OCI-LY1 (cell line): Measurements from ENCODE around the gene RARRES1.
A peak's percentile ranks its signal among the peaks of the same experiment; 100 is the strongest.

Source experiments
- H2AFZ ChIP-seq: fragments of 200-600 bp; sonication (generic), shearing (Covaris generic); 2 replicates; pipeline ENCODE4 v1.6.0; 2014; ENCODE audit warnings: antibody characterized with exemption, mild to moderate bottlenecking, low read length
- H3F3A ChIP-seq: fragments of 200-600 bp; sonication (generic), shearing (Covaris generic); 2 replicates; pipeline ENCODE4 v1.6.0; 2014; ENCODE audit warnings: mild to moderate bottlenecking, antibody characterized with exemption, low read length, moderate library complexity; ENCODE audit not compliant: insufficient read depth
- H3K27ac ChIP-seq: fragments of 200-600 bp; sonication (generic); 2 replicates; pipeline ENCODE4 v1.5.1; 2014; ENCODE audit warnings: low read length, mixed run types, mild to moderate bottlenecking, low read depth; ENCODE audit not compliant: poor library complexity, severe bottlenecking
- H3K27me3 ChIP-seq: fragments of 200-600 bp; sonication (generic); 2 replicates; pipeline ENCODE4 v1.6.0; 2014; ENCODE audit warnings: antibody characterized with exemption, mild to moderate bottlenecking, low read length, moderate library complexity; ENCODE audit not compliant: insufficient read depth
- H3K36me3 ChIP-seq: fragments of 200-600 bp; sonication (generic); 2 replicates; pipeline ENCODE4 v1.6.1; 2014; ENCODE audit warnings: mild to moderate bottlenecking, antibody characterized with exemption, low read length, moderate library complexity, mixed read lengths; ENCODE audit not compliant: insufficient read depth
- H3K4me1 ChIP-seq: fragments of 200-600 bp; sonication (generic); 2 replicates; pipeline ENCODE4 v1.5.1; 2014; ENCODE audit warnings: mild to moderate bottlenecking, low read length, moderate library complexity; ENCODE audit not compliant: insufficient read depth, severe bottlenecking
- H3K4me2 ChIP-seq: fragments of 200-600 bp; sonication (generic), shearing (Covaris generic); 2 replicates; pipeline ENCODE4 v1.6.1; 2014; ENCODE audit warnings: low read length
- H3K4me3 ChIP-seq: fragments of 200-600 bp; sonication (generic); 2 replicates; pipeline ENCODE4 v1.5.1; 2014; ENCODE audit warnings: low read length, low read depth, mild to moderate bottlenecking, mixed read lengths; ENCODE audit not compliant: poor library complexity, severe bottlenecking
- H3K79me2 ChIP-seq: fragments of 200-600 bp; shearing (Covaris generic); 2 replicates; pipeline ENCODE4 v1.6.1; 2016; ENCODE audit warnings: mixed run types, low read length, mixed read lengths; ENCODE audit not compliant: insufficient read depth
- H3K9ac ChIP-seq: fragments of 200-600 bp; sonication (generic), shearing (Covaris generic); 2 replicates; pipeline ENCODE4 v1.6.1; 2014; ENCODE audit warnings: mild to moderate bottlenecking, low read length, mixed read lengths
- H3K9me2 ChIP-seq: fragments of 200-600 bp; sonication (generic), shearing (Covaris generic); 2 replicates; pipeline ENCODE4 v1.6.1; 2014; ENCODE audit warnings: low read depth, mild to moderate bottlenecking, low read length, mixed read lengths
- H3K9me3 ChIP-seq: fragments of 200-600 bp; shearing (Covaris generic); 2 replicates; pipeline ENCODE4 v1.6.1; 2014; ENCODE audit warnings: low read length, mixed read lengths
- H4K20me1 ChIP-seq: fragments of 200-600 bp; sonication (generic), shearing (Covaris generic); 2 replicates; pipeline ENCODE4 v1.6.0; 2016; ENCODE audit warnings: mild to moderate bottlenecking, low read length; ENCODE audit not compliant: insufficient read depth
- EZH2 ChIP-seq: fragments of 200-600 bp; sonication (generic), shearing (Covaris generic); IDR thresholded peaks from 2 replicates; pipeline ENCODE4 v1.8.0; 2017; ENCODE audit warnings: borderline replicate concordance, mixed run types, mild to moderate bottlenecking, antibody characterized with exemption, low read length, moderate library complexity, mixed read lengths
- TF ChIP-seq, protein P1 (sequence below): fragments of 200-600 bp; sonication (generic), shearing (Covaris generic); IDR thresholded peaks from 2 replicates; pipeline ENCODE4 v1.5.1; 2017; ENCODE audit warnings: mild to moderate bottlenecking, antibody characterized with exemption, low read length, moderate library complexity, mixed read lengths

The RARRES1 gene

GRCh38 chr3:158748237-158748828 lies 16.1 kb upstream of the RARRES1 start:
- Histone ChIP-seq H3K27me3 (no peaks in the 10 kb centered on the region), H3K79me2 (no peaks in the 10 kb centered on the region), H3K4me3 (no peak overlapping the region), H3K36me3 (no peaks in the 10 kb centered on the region), H3K4me1 (peaks cover 15% of the 10 kb centered on the region), H3K9me2 (no peaks in the 10 kb centered on the region), H3K9me3 (no peaks in the 10 kb centered on the region), H4K20me1 (no peaks in the 10 kb centered on the region), H3K4me2 (no peak overlapping the region), H3F3A (no peaks in the 10 kb centered on the region), H3K9ac (no peak overlapping the region), H2AFZ (no peak overlapping the region), H3K27ac (no peak overlapping the region)
- TF ChIP-seq, protein P1, sequence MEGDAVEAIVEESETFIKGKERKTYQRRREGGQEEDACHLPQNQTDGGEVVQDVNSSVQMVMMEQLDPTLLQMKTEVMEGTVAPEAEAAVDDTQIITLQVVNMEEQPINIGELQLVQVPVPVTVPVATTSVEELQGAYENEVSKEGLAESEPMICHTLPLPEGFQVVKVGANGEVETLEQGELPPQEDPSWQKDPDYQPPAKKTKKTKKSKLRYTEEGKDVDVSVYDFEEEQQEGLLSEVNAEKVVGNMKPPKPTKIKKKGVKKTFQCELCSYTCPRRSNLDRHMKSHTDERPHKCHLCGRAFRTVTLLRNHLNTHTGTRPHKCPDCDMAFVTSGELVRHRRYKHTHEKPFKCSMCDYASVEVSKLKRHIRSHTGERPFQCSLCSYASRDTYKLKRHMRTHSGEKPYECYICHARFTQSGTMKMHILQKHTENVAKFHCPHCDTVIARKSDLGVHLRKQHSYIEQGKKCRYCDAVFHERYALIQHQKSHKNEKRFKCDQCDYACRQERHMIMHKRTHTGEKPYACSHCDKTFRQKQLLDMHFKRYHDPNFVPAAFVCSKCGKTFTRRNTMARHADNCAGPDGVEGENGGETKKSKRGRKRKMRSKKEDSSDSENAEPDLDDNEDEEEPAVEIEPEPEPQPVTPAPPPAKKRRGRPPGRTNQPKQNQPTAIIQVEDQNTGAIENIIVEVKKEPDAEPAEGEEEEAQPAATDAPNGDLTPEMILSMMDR: no peak
- no peak for TF ChIP-seq EZH2

GRCh38 chr3:158747417-158747816 lies 15.2 kb upstream of the RARRES1 start:
- TF ChIP-seq, protein P1: no peak
- TF ChIP-seq EZH2: no peak
- H3K9me2 ChIP-seq: no peaks in the 10 kb centered on the region
- peak overlapping the region; percentile 47 for H3K27ac ChIP-seq
- H3K4me2 ChIP-seq: no peak overlapping the region
- H3K9me3 ChIP-seq: no peaks in the 10 kb centered on the region
- H3K9ac ChIP-seq: no peak overlapping the region
- no peaks in the 10 kb centered on the region for H3F3A ChIP-seq
- H3K4me3 ChIP-seq: no peak overlapping the region
- H4K20me1 ChIP-seq: no peaks in the 10 kb centered on the region
- no peak overlapping the region; the same call in 1 of the 2 replicates for H2AFZ ChIP-seq
- no peaks in the 10 kb centered on the region for H3K79me2 ChIP-seq
- H3K27me3 ChIP-seq: no peaks in the 10 kb centered on the region
- H3K36me3 ChIP-seq: no peaks in the 10 kb centered on the region
- H3K4me1 ChIP-seq: peaks cover 15% of the 10 kb centered on the region

GRCh38 chr3:158745551-158745950 lies 13.3 kb upstream of the RARRES1 start:
- no peak overlapping the region for H3K9ac ChIP-seq

More at GRCh38 chr3:158745551-158745950, 13.3 kb upstream of the RARRES1 start:
- H4K20me1 ChIP-seq: no peaks in the 10 kb centered on the region
- no peaks in the 10 kb centered on the region for H3F3A ChIP-seq
- H3K27ac ChIP-seq: no peak overlapping the region
- no peak overlapping the region for H3K4me2 ChIP-seq
- H3K4me3 ChIP-seq: no peak overlapping the region
- no peaks in the 10 kb centered on the region for H3K9me3 ChIP-seq
- no peak for TF ChIP-seq EZH2
- TF ChIP-seq, protein P1: no peak
- H3K36me3 ChIP-seq: no peaks in the 10 kb centered on the region
- no peaks in the 10 kb centered on the region for H3K27me3 ChIP-seq
- H3K4me1 ChIP-seq: peaks cover 15% of the 10 kb centered on the region
- no peaks in the 10 kb centered on the region for H3K9me2 ChIP-seq
- no peaks in the 10 kb centered on the region for H3K79me2 ChIP-seq
- H2AFZ ChIP-seq: no peak overlapping the region
